Right atrium auricular region (tissue), 2 donors: ENCODE measurements around the gene CDH18. TPM values are rescaled to one million over a fixed set of nuclear protein-coding genes. Genes with fewer than 3 reads are reported as not detected.

Experiments
- DNase-seq: peaks from one replicate; pipeline ENCODE4 v3.0.0-alpha.2; 2019; ENCODE audit warnings: low spot score
- H3K27ac ChIP-seq, 2 donors: fragments of 200-600 bp; sonication (generic); 1 replicate in 1 of 2; 2 replicates in 1 of 2; pipeline ENCODE4 v1.5.1; 2016 to 2019
- H3K27me3 ChIP-seq, 2 donors: fragments of 200-600 bp; sonication (generic); one replicate each; pipeline versions ENCODE4 v1.5.1 to v1.6.0; 2017 to 2019
- H3K36me3 ChIP-seq: fragments of 200-600 bp; sonication (generic); one replicate; pipeline ENCODE4 v1.5.1; 2016
- H3K4me1 ChIP-seq, 2 donors: fragments of 200-600 bp; sonication (generic); one replicate each; pipeline versions ENCODE4 v1.5.1 to v1.6.0; 2017 to 2019
- H3K4me3 ChIP-seq, 2 donors: fragments of 200-600 bp; sonication (generic); 1 replicate in 1 of 2; 2 replicates in 1 of 2; pipeline ENCODE4 v1.5.1; 2017 to 2019; ENCODE audit warnings: mild to moderate bottlenecking in 1 of 2, moderate library complexity in 1 of 2
- H3K9me3 ChIP-seq, 2 donors: fragments of 200-600 bp; sonication (generic); one replicate each; pipeline ENCODE4 v1.5.1; 2019
- total RNA-seq, 2 donors: library from RNA; depleted of rRNA; stranded (reverse); fragments of >200 nt; gene quantifications; one replicate each; pipeline ENCODE4 v1.1.0, GENCODE V29; 2016
- TF ChIP-seq, protein P1 (sequence below), 2 donors: fragments of 200-600 bp; sonication (generic); IDR thresholded peaks; one replicate each; pipeline ENCODE4 v1.5.1; 2019; ENCODE audit warnings: antibody characterized with exemption in 2 of 2

The CDH18 gene
- total RNA-seq, 2 donors from 2014 or later: not detected

DNA sequence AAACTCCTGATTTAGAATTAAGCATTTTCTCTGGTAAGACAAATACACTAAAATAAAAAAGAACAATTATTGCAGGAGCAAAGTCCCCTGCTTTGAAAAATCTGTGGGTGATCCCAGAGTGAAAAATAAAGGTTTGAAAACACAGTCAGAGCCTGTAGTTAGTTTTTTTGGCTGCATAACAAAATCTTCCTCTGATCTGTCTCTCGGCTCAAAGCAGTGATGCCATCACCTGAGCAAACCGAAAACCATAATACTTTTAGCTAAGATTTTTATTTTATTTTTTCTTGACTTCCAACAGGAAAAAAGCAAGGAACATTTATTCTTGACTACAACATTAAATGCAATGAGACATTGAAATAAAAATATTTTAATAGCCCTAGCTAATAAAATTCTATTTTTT lies 1.2 kb downstream of the CDH18 start:
- Histone ChIP-seq H3K27ac (no peak overlapping the region), H3K4me3 (no peak overlapping the region), H3K27me3 (no peaks in the 10 kb centered on the region), H3K36me3 (no peaks in the 10 kb centered on the region), H3K4me1 (no peaks in the 10 kb centered on the region), H3K9me3 (no peaks in the 10 kb centered on the region)
- TF ChIP-seq, protein P1, sequence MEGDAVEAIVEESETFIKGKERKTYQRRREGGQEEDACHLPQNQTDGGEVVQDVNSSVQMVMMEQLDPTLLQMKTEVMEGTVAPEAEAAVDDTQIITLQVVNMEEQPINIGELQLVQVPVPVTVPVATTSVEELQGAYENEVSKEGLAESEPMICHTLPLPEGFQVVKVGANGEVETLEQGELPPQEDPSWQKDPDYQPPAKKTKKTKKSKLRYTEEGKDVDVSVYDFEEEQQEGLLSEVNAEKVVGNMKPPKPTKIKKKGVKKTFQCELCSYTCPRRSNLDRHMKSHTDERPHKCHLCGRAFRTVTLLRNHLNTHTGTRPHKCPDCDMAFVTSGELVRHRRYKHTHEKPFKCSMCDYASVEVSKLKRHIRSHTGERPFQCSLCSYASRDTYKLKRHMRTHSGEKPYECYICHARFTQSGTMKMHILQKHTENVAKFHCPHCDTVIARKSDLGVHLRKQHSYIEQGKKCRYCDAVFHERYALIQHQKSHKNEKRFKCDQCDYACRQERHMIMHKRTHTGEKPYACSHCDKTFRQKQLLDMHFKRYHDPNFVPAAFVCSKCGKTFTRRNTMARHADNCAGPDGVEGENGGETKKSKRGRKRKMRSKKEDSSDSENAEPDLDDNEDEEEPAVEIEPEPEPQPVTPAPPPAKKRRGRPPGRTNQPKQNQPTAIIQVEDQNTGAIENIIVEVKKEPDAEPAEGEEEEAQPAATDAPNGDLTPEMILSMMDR (IDR thresholded peaks at IDR 0.05): no peak
- DNase-seq: no peak

DNA sequence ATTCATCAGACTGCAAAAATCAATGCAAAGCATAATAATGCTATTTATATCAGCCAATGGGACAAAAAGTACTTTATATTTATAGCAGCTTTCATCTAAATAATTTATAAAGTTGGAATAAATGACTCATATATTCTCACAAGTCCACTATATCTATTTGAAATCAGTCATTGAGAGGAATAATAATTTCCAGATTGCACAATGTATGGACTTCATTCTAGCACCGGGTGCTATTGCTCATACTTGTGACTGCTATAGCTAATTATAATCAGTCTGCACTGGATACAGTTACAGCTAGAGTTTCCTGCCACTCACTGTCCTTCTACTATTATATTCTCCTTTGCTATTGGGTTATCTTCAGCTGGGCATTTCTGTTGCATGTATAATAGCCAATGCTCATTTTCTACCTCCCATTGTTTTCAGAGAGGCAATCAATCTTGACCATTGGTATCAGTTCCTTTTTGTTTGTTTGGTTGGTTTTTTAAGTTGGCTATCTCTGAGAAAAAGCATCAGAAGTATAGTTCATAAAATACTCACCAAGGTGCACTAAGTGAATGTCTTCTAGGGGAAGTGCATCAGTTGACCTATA lies 1.9 kb downstream of the CDH18 start:
- Histone ChIP-seq H3K36me3 (no peaks in the 10 kb centered on the region), H3K27me3 (no peaks in the 10 kb centered on the region), H3K4me3 (no peak overlapping the region), H3K4me1 (no peaks in the 10 kb centered on the region), H3K9me3 (no peaks in the 10 kb centered on the region), H3K27ac (no peak overlapping the region)
- TF ChIP-seq, protein P1 (IDR thresholded peaks at IDR 0.05): no peak
- no peak for DNase-seq

DNA sequence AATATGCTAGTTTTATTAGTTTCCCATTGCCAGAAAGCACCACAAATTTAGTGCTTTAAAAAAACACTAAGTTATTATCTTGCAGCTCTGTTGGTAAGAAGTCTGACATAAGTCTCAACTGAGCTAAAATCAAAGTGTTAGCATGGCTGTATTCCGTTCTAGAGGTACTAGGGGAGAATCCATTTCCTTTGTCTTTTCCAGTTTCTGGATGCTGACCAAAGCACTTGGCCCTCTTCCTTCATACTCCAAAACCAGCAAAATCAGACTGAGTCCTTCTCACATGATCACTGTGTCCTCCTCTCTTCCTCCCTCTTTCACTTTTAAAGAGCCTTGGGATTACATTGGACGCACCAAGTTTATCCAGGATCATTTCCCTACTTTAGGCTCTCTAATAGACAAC lies 9.5 kb downstream of the CDH18 start:
- H3K36me3 ChIP-seq: no peaks in the 10 kb centered on the region

DNA sequence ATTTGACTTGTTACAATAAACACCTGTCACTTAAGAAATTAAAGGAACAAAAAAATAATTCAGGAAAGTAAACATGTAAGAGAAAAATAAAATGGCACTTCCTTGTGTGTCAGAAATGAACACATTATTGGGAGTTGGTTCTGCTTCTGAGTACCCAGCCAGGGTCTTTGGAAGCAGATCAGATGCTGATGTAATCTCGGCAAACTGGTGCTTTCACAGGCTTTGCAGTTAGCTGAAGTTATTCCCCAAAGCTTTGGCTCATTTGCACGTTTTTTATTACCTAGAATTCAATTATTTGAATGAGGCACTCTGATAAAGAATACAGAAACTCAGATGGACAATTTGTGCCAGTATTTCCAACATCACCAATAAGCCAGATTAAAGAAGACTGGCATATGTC lies 10.9 kb downstream of the CDH18 start:
- H3K36me3 ChIP-seq: no peaks in the 10 kb centered on the region
- H3K4me3 ChIP-seq: no peak overlapping the region
- no peaks in the 10 kb centered on the region for H3K27me3 ChIP-seq
- H3K9me3 ChIP-seq: no peaks in the 10 kb centered on the region
- H3K27ac ChIP-seq: no peak overlapping the region
- no peak for DNase-seq
- TF ChIP-seq, protein P1 (IDR thresholded peaks at IDR 0.05): no peak
- no peaks in the 10 kb centered on the region for H3K4me1 ChIP-seq

More for the DNA sequence above, 9.5 kb downstream of the CDH18 start:
- Histone ChIP-seq H3K27ac (no peak overlapping the region), H3K4me3 (no peak overlapping the region), H3K4me1 (no peaks in the 10 kb centered on the region), H3K9me3 (no peaks in the 10 kb centered on the region), H3K27me3 (no peaks in the 10 kb centered on the region)
- DNase-seq: no peak
- TF ChIP-seq, protein P1 (IDR thresholded peaks at IDR 0.05): no peak

DNA sequence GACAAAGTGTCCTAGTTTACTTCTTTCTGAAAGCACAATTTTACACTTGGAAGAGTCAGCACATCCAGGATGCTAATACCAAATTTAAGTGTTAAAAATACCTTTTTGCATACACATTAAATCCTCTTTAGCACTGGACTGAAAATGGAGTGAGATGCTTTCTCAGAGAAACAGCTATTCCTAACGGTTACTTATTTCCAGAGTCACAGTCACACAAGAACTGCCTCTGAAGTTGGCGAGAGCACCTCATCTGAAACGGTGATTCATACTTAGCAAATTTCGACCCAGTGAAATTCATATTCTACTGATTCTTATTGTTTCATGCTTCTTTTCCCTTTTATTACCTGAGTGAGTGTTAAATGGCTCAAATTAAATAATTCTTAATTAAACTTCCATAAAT lies 12.2 kb downstream of the CDH18 start:
- Histone ChIP-seq H3K36me3 (no peaks in the 10 kb centered on the region), H3K4me1 (no peaks in the 10 kb centered on the region)

More for the DNA sequence above, 12.2 kb downstream of the CDH18 start:
- no peaks in the 10 kb centered on the region for H3K27me3 ChIP-seq
- TF ChIP-seq, protein P1 (IDR thresholded peaks at IDR 0.05): no peak
- H3K9me3 ChIP-seq: no peaks in the 10 kb centered on the region
- no peak for DNase-seq
- H3K4me3 ChIP-seq: no peak overlapping the region
- no peak overlapping the region for H3K27ac ChIP-seq
